Hepatocyte (in vitro differentiated cells): Measurements from ENCODE around the gene ERMARD. TPM values are rescaled to one million over a fixed set of nuclear protein-coding genes. Genes with fewer than 3 reads are reported as not detected.

Experiments
- DNase-seq: peaks from one replicate; pipeline ENCODE4 v3.0.0-alpha.2; 2016; ENCODE audit warnings: low spot score
- H2AFZ ChIP-seq: fragments of 200-600 bp; sonication (generic); 2 replicates; pipeline ENCODE4 v1.6.0; 2016; ENCODE audit warnings: antibody characterized with exemption, mild to moderate bottlenecking
- H3K27ac ChIP-seq: fragments of 200-600 bp; sonication (generic); 2 replicates; pipeline ENCODE4 v1.5.1; 2016; ENCODE audit warnings: mild to moderate bottlenecking
- H3K27me3 ChIP-seq: fragments of 200-600 bp; sonication (generic); 2 replicates; pipeline ENCODE4 v1.6.1; 2016
- H3K36me3 ChIP-seq: fragments of 200-600 bp; sonication (generic); replicated peaks from 2 replicates; pipeline ENCODE4 v1.5.1; 2016; ENCODE audit warnings: low read depth; ENCODE audit not compliant: insufficient read depth
- H3K4me1 ChIP-seq: fragments of 200-600 bp; sonication (generic); 2 replicates; pipeline ENCODE4 v1.5.1; 2016; ENCODE audit warnings: mild to moderate bottlenecking, moderate library complexity; ENCODE audit not compliant: insufficient read depth
- H3K4me2 ChIP-seq: fragments of 200-600 bp; sonication (generic); 2 replicates; pipeline ENCODE4 v1.6.0; 2016
- H3K4me3 ChIP-seq: fragments of 200-600 bp; sonication (generic); 2 replicates; pipeline ENCODE4 v1.5.1; 2016; ENCODE audit warnings: mild to moderate bottlenecking
- H3K79me2 ChIP-seq: fragments of 200-600 bp; sonication (generic); 2 replicates; pipeline ENCODE4 v1.6.0; 2017; ENCODE audit warnings: mild to moderate bottlenecking
- H3K9me2 ChIP-seq: fragments of 200-600 bp; sonication (generic); replicated peaks from 2 replicates; pipeline ENCODE4 v1.6.0; 2017; ENCODE audit warnings: mild to moderate bottlenecking; ENCODE audit not compliant: insufficient read depth
- H3K9me3 ChIP-seq: fragments of 200-600 bp; sonication (generic); 2 replicates; pipeline ENCODE4 v1.5.1; 2016; ENCODE audit warnings: low read depth, mild to moderate bottlenecking
- H4K20me1 ChIP-seq: fragments of 200-600 bp; sonication (generic); 2 replicates; pipeline ENCODE4 v1.6.0; 2016; ENCODE audit warnings: mild to moderate bottlenecking; ENCODE audit not compliant: insufficient read depth, poor library complexity, severe bottlenecking
- CTCF ChIP-seq: fragments of 200-600 bp; sonication (generic); IDR thresholded peaks from 2 replicates; pipeline ENCODE4 v1.5.1; 2016; ENCODE audit warnings: antibody characterized with exemption, mild to moderate bottlenecking; ENCODE audit not compliant: poor library complexity
- EZH2 ChIP-seq: fragments of 200-600 bp; sonication (generic); IDR thresholded peaks from 2 replicates; pipeline ENCODE4 v1.6.1; 2016; ENCODE audit warnings: antibody characterized with exemption, mild to moderate bottlenecking, borderline replicate concordance
- EZH2phosphoT487 ChIP-seq: fragments of 200-600 bp; sonication (generic); IDR thresholded peaks from one replicate; pipeline ENCODE4 v1.6.1; 2018; ENCODE audit warnings: antibody characterized with exemption, mild to moderate bottlenecking, low read depth, moderate library complexity; ENCODE audit not compliant: unreplicated experiment, severe bottlenecking
- WGBS: methylation state at CpG from one replicate; pipeline ENCODE4 v1.1.6; 2016; ENCODE audit warnings: low lambda C conversion rate; ENCODE audit errors: missing lambda C conversion rate; 5-methylcytosine and 5-hydroxymethylcytosine counted together
- polyA plus RNA-seq: library from polyadenylated mRNA; unstranded; fragments of >200 nt; fragmentation: Nextera tagmentation; extraction: Ambion mirVana; gene quantifications from 2 replicates; pipeline ENCODE4 v1.2.1, GENCODE V29; 2016
- total RNA-seq: library from RNA; depleted of rRNA; stranded (reverse); fragments of >200 nt; gene quantifications from 2 replicates; pipeline ENCODE4 v1.2.3, GENCODE V29; 2014

ERMARD gene
- total and polyA plus RNA-seq, 2 experiments from 2014 or later: 22.7 to 27.4 TPM

GRCh38 chr6:169811072-169811471 lies 59.6 kb downstream of the ERMARD start:
- 77% methylated on average over 8 of the region's 8 CpGs for WGBS

GRCh38 chr6:169811521-169812256 lies 60.3 kb downstream of the ERMARD start:
- Histone ChIP-seq H3K4me3 (no peak overlapping the region), H3K79me2 (no peaks in the 10 kb centered on the region), H3K27ac (peak overlapping the region; percentile 56), H3K4me2 (no peak overlapping the region), H3K4me1 (peaks cover 11% of the 10 kb centered on the region), H3K9me3 (peaks cover 7% of the 10 kb centered on the region), H2AFZ (no peak overlapping the region), H3K9me2 (no peaks in the 10 kb centered on the region), H3K27me3 (no peaks in the 10 kb centered on the region), H4K20me1 (no peaks in the 10 kb centered on the region), H3K36me3 (no peaks in the 10 kb centered on the region)
- 92% methylated on average over 18 of the region's 18 CpGs for WGBS
- DNase-seq: no peak
- TF ChIP-seq CTCF (no peak), EZH2phosphoT487 (no peak), EZH2 (no peak)

More at GRCh38 chr6:169811072-169811471, 59.6 kb downstream of the ERMARD start:
- peaks cover 5% of the 10 kb centered on the region for H3K9me3 ChIP-seq
- H2AFZ ChIP-seq: peak overlapping the region; percentile 24
- no peaks in the 10 kb centered on the region for H3K9me2 ChIP-seq
- H3K4me1 ChIP-seq: peaks cover 11% of the 10 kb centered on the region
- H3K79me2 ChIP-seq: no peaks in the 10 kb centered on the region
- H3K4me3 ChIP-seq: no peak overlapping the region
- H3K27me3 ChIP-seq: no peaks in the 10 kb centered on the region
- DNase-seq: peak; percentile 3
- H3K4me2 ChIP-seq: peak overlapping the region; percentile 51
- H3K36me3 ChIP-seq: no peaks in the 10 kb centered on the region
- no peak for TF ChIP-seq CTCF
- no peak for TF ChIP-seq EZH2
- TF ChIP-seq EZH2phosphoT487: no peak
- H3K27ac ChIP-seq: peak overlapping the region; percentile 56
- H4K20me1 ChIP-seq: no peaks in the 10 kb centered on the region

- Histone ChIP-seq H3K9me3 (peaks cover 7% of the 10 kb centered on the region), H3K79me2 (no peaks in the 10 kb centered on the region), H3K4me3 (no peak overlapping the region), H2AFZ (no peak overlapping the region), H3K9me2 (no peaks in the 10 kb centered on the region), H3K27ac (no peak overlapping the region), H3K4me1 (peaks cover 11% of the 10 kb centered on the region), H3K27me3 (no peaks in the 10 kb centered on the region), H3K4me2 (no peak overlapping the region), H4K20me1 (no peaks in the 10 kb centered on the region), H3K36me3 (no peaks in the 10 kb centered on the region)
- TF ChIP-seq EZH2 (no peak), CTCF (no peak), EZH2phosphoT487 (no peak)
- no peak for DNase-seq
- 94% methylated on average over 17 of the region's 17 CpGs for WGBS
These were observed 60.8 kb downstream of the ERMARD start for GRCh38 chr6:169812257-169812644.
